Activated CD8-positive, alpha-beta memory T cell treated with anti-CD3 and anti-CD28 coated beads, Interleukin-2, amount 50 U/mL, for 1 hour (primary cell): ENCODE measurements around the gene TBC1D22A.

Experiments
- DNase-seq: peaks from one replicate; pipeline ENCODE4 v3.0.0-alpha.2; 2020; ENCODE audit errors: extremely low read depth

Gene TBC1D22A

DNA sequence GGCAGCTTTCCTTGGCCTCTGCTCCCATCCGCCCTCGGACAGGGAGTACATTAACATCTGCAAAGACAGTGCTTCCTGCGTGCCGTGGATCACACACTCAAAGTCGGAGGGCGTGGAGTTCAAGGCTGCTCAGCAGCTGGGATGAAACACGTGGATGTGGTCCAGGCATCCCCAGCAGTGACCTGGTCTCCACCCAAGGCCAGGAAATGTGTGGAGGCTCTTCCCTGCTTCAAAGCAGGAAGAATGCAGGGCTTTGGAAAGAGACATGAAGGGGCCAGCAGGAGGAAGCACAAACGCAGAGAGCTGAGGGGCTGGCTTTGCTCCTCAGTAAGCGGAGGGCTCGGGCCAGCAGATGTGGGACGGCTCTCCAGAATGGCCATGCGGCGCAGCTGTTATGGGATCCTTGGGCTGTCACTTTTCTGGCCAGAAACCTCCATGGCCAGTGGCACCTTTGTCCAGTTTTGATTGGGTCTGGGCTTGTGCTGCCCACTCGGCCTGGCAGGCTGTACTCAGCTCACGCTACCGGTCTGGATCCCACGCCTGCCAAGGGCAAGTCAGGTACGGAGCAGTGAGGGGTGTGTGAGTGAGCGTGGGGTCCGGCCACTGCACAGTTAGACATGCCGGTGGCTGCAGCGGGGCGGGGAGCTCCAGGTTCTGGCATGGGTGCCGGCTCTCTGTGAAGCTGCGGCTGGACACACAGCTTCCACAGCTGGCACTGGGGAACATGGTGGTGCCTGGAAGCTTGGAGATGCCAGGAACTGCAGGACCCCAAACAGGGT lies 438.0 kb downstream of the TBC1D22A start:
- DNase-seq = no peak

- no peak for DNase-seq
Observed at GRCh38 chr22:47201186-47201995, 438.9 kb downstream of the TBC1D22A start.

- DNase-seq = no peak
Observed at GRCh38 chr22:47201996-47202818, 439.8 kb downstream of the TBC1D22A start.

DNA sequence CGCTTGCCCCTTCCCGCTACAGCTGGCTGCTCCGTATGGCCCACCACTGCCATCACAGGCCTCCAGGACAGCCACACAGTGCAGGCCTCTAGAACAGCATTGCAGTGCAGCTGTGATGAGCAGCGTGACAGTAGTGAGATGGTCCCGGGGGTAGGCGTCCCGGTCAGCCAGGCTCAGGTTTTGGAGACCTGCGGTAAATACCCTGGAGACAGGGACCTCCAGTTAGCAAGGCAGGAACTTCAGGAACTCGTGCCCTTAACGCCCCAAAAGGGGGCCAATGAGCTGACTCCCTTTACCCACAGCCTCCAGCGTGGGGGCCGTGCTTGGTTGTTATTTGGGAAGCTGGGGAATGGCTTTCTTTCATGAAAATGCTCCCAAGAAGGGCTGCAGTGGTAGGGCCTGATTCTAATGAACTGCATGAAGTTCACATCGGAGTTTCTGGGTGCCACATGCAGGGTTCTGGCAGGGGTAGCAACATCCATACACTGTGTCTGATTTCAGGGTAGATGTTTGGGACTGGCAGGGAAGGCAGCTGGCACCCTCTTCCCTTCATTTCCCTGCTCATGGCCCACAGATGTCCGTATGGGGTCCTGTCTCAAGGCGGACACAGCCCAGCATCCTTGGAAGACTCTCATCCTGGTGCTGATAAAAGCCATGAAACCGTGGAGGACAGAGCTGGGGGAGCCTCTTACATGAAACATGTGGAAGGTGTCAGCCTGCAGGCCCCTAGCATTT lies 440.5 kb downstream of the TBC1D22A start:
- no peak for DNase-seq

DNA sequence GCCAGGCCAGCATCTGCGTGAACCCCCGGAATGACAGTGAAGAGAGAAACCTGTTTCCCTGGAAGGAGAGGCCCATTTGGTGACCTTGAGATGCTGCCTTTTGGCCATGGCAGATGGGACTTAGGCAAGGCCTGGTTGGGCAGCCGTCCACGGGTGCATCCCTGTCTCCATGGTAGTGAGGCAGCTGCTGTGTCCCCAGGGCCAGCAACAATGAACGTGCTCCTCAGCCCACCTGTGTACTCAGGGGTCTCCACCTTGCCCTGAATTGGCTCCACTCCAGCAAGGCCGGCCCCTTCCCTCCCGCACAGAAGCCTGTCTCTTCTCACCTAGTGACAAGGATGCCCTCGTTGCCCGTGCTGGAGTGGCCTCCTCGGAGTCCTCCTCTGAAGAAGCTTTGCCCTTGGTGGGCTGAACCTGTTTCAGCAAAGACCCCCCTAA lies 441.1 kb downstream of the TBC1D22A start:
- DNase-seq = no peak

- no peak for DNase-seq
Observed at GRCh38 chr22:47204002-47204979, 441.8 kb downstream of the TBC1D22A start.

- no peak for DNase-seq
Observed at GRCh38 chr22:47205081-47205491, 442.6 kb downstream of the TBC1D22A start.

- no peak for DNase-seq
Observed at GRCh38 chr22:47205554-47205953, 443.1 kb downstream of the TBC1D22A start.

DNA sequence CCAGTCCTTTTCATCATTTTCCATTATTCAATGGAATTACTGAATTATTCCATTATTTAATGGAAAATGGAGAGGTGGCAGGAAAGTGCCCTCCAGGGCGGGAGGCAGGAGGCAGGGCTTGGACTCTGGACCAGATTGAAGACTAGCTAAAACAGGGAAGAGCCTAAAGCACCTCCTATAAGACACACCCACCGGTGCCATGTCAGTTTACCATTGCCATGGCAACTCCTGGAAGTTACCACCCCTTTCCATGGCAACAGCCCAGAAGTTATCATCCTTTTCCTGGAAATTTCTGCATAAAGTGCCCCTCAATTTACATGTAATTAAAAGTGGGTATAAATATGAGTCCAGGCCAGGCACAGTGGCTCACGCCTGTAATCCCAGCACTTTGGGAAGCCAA lies 443.7 kb downstream of the TBC1D22A start:
- no peak for DNase-seq

GRCh38 chr22:47206666-47207218 lies 444.3 kb downstream of the TBC1D22A start:
- DNase-seq = no peak

- DNase-seq = no peak
Observed at GRCh38 chr22:47207387-47207786, 444.9 kb downstream of the TBC1D22A start.

GRCh38 chr22:47207846-47208554 lies 445.6 kb downstream of the TBC1D22A start:
- DNase-seq = no peak

- DNase-seq = no peak
Observed at GRCh38 chr22:47208630-47209029, 446.2 kb downstream of the TBC1D22A start.

DNA sequence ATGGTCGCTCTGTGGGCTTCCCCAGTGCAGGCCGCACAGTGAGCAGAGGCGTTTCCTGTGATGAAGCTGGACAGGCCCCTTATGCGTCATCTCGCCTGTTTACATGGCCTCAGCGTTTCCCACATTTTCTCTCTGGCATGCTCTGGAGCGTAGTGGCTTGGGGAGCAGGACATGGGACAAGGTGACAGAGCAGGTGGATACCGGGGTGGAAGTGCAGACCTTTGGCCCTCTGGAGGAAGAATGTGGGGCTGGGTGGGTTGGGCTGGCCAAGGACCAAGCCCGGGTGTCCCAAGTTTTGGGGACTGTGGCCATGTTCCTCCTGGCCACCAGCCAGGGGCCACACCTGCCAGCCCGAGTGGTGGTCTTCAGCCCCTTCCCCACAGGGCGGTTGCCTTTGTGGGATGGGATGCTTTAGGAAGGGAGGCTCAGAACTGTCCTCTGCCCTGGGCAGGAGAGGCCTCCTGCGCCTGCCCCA lies 446.6 kb downstream of the TBC1D22A start:
- no peak for DNase-seq

GRCh38 chr22:47209547-47210023 lies 447.1 kb downstream of the TBC1D22A start:
- no peak for DNase-seq

- no peak for DNase-seq
Observed at GRCh38 chr22:47210112-47210657, 447.7 kb downstream of the TBC1D22A start.

GRCh38 chr22:47210686-47211085 lies 448.2 kb downstream of the TBC1D22A start:
- no peak for DNase-seq

DNA sequence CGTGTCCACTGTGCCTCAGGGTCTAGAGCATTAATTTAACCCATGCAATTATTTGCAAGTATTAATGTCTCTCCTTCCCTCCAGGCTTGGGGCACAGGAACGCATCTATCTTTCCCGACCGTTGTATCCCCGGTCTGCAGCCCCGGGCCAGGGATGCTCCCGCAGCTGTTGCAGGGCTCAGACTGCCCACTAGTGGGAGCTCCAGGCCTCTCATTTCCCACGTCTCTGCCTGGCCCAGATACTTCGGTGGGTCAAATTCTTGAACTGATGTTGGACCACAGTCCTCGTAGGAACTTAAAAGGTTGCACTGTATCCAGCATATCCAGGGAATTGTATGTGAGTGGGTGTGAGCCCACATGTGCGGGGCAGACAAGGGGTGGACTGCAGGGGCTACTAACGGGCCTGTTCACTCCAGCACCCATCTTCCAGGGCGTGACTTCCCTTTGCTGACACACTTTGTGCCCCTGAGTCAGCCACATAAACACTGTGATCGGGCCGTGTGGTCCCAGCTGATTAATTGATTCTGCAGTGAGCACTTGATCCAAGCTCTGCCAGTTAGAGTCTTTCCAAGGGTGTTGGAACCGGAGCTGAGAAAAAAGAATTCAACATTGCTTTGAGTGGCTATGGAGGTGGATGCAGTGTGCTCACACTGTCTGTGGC lies 451.3 kb downstream of the TBC1D22A start:
- no peak for DNase-seq
